PC-9 (cell line): ENCODE results near the gene LIPN.

Experiments used
- EZH2 ChIP-seq: fragments of 200-600 bp; sonication (generic); IDR thresholded peaks from 2 replicates; pipeline ENCODE4 v1.8.0; 2017; ENCODE audit warnings: antibody characterized with exemption, low read depth
- TF ChIP-seq, protein P1 (sequence below): fragments of 200-600 bp; sonication (generic); conservative IDR thresholded peaks from 2 replicates; pipeline ENCODE4 v1.6.1; 2017; ENCODE audit warnings: mixed run types, antibody characterized with exemption, mild to moderate bottlenecking, moderate library complexity

- TF ChIP-seq, protein P1, sequence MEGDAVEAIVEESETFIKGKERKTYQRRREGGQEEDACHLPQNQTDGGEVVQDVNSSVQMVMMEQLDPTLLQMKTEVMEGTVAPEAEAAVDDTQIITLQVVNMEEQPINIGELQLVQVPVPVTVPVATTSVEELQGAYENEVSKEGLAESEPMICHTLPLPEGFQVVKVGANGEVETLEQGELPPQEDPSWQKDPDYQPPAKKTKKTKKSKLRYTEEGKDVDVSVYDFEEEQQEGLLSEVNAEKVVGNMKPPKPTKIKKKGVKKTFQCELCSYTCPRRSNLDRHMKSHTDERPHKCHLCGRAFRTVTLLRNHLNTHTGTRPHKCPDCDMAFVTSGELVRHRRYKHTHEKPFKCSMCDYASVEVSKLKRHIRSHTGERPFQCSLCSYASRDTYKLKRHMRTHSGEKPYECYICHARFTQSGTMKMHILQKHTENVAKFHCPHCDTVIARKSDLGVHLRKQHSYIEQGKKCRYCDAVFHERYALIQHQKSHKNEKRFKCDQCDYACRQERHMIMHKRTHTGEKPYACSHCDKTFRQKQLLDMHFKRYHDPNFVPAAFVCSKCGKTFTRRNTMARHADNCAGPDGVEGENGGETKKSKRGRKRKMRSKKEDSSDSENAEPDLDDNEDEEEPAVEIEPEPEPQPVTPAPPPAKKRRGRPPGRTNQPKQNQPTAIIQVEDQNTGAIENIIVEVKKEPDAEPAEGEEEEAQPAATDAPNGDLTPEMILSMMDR: no peak
- TF ChIP-seq EZH2: no peak
Observed at GRCh38 chr10:88805924-88806323, 46.1 kb downstream of the LIPN start.
